Panc1 (cell line): ENCODE results near the gene PARP4.

ENCODE experiments used
- CTCF ChIP-seq: fragments of 450-650 bp; IDR thresholded peaks from 2 replicates; pipeline ENCODE4 v1.5.1; 2017; ENCODE audit warnings: mild to moderate bottlenecking
- POLR2AphosphoS5 ChIP-seq: IDR thresholded peaks from 2 replicates; pipeline ENCODE4 v1.6.1; 2012; ENCODE audit warnings: mild to moderate bottlenecking, low read depth, low read length, moderate library complexity
- REST ChIP-seq, 2 experiments: IDR thresholded peaks; 2 replicates each; pipeline ENCODE4 v1.6.1; 2011 to 2012; ENCODE audit warnings: low read depth in 2 of 2, control low read depth in 1 of 2, low read length in 1 of 2, mild to moderate bottlenecking in 1 of 2, moderate library complexity in 1 of 2; ENCODE audit not compliant: insufficient read depth in 1 of 2
- SIN3A ChIP-seq: IDR thresholded peaks from 2 replicates; pipeline ENCODE4 v1.6.1; 2012; ENCODE audit warnings: low read depth, mild to moderate bottlenecking, low read length, moderate library complexity, borderline replicate concordance; ENCODE audit not compliant: insufficient read depth

GRCh38 chr13:24392972-24393371 is 119.6 kb downstream of the PARP4 start:
- no peak for TF ChIP-seq REST (IDR thresholded peaks at IDR 0.05; ENCODE audit: insufficient read depth in 1 of 2, low read depth in 2 of 2, low read length in 1 of 2)
- TF ChIP-seq SIN3A: no peak
- no peak for TF ChIP-seq CTCF
- TF ChIP-seq POLR2AphosphoS5: no peak
